HEK293 (cell line): Measurements from ENCODE around the gene PPP2R3A.
"Not testable (repeated sequence)": the region's sequence is repeated elsewhere in the genome, so short reads cannot be mapped to it uniquely, and the experiment has no call there.

Experiments used
- CTCF ChIA-PET: fragments of 350-600 bp; formaldehyde crosslinking; extraction: SDS; loops from one replicate; lab custom pipeline; 2021; ENCODE audit warnings: antibody characterized with exemption; lab: Yijun Ruan, JAX
- POLR2A ChIA-PET: fragments of 300-600 bp; formaldehyde crosslinking; extraction: SDS; loops from one replicate; lab custom pipeline; 2020; ENCODE audit warnings: antibody characterized with exemption, inconsistent platforms; lab: Yijun Ruan, JAX
- H3K27ac ChIP-seq: fragments of 200-500 bp; sonication (Bioruptor generic); 2 replicates; pipeline ENCODE4 v1.5.1; 2014; ENCODE audit warnings: low read depth, low read length, control low read depth, inconsistent platforms; ENCODE audit errors: extremely low read depth
- H3K36me3 ChIP-seq, 2 experiments: fragments of 200-500 bp in 1 of 2; sonication (Bioruptor generic) in 1 of 2; 1 replicate in 1 of 2; 2 replicates in 1 of 2; pipeline ENCODE4 v1.5.1; 2014 to 2017; ENCODE audit warnings: inconsistent platforms in 2 of 2, low read length in 2 of 2; ENCODE audit not compliant: control insufficient read depth in 2 of 2, insufficient read depth in 1 of 2
- H3K4me1 ChIP-seq: fragments of 200-500 bp; sonication (Bioruptor generic); 2 replicates; pipeline ENCODE4 v1.5.1; 2014; ENCODE audit warnings: mild to moderate bottlenecking, low read length, inconsistent platforms; ENCODE audit not compliant: control insufficient read depth, insufficient read depth
- H3K4me3 ChIP-seq: 2 replicates; pipeline ENCODE4 v1.5.1; 2011; ENCODE audit warnings: low read depth, mild to moderate bottlenecking, control low read depth, low read length, moderate library complexity
- H3K9me3 ChIP-seq: fragments of 200-500 bp; sonication (Bioruptor generic); 2 replicates; pipeline ENCODE4 v1.5.1; 2014; ENCODE audit warnings: low read depth, low read length, inconsistent platforms; ENCODE audit not compliant: control insufficient read depth, insufficient read depth
- BCL6B ChIP-seq: fragments of 450-650 bp; formaldehyde crosslinking; IDR thresholded peaks from 2 replicates; pipeline ENCODE4 v1.5.1; 2017; ENCODE audit warnings: missing biosample characterization, missing genetic modification characterization
- EGR2 ChIP-seq: fragments of 450-650 bp; formaldehyde crosslinking; IDR thresholded peaks from 2 replicates; pipeline ENCODE4 v1.5.1; 2016; ENCODE audit warnings: low read depth, missing biosample characterization, missing genetic modification characterization
- GLIS1 ChIP-seq: fragments of 450-650 bp; formaldehyde crosslinking; IDR thresholded peaks from 2 replicates; pipeline ENCODE4 v1.5.1; 2016; ENCODE audit warnings: missing biosample characterization, missing genetic modification characterization
- KLF1 ChIP-seq: fragments of 450-650 bp; formaldehyde crosslinking; IDR thresholded peaks from 2 replicates; pipeline ENCODE4 v1.5.1; 2016; ENCODE audit warnings: missing biosample characterization, missing genetic modification characterization
- KLF16 ChIP-seq: fragments of 450-650 bp; formaldehyde crosslinking; IDR thresholded peaks from 2 replicates; pipeline ENCODE4 v1.5.1; 2017; ENCODE audit warnings: missing biosample characterization, missing genetic modification characterization
- PRDM6 ChIP-seq: fragments of 450-650 bp; formaldehyde crosslinking; IDR thresholded peaks from 2 replicates; pipeline ENCODE4 v1.5.1; 2017; ENCODE audit warnings: missing biosample characterization, missing genetic modification characterization
- SP3 ChIP-seq: fragments of 450-650 bp; formaldehyde crosslinking; IDR thresholded peaks from 2 replicates; pipeline ENCODE4 v1.5.1; 2016; ENCODE audit warnings: missing biosample characterization, missing genetic modification characterization
- ZBTB1 ChIP-seq: fragments of 450-650 bp; formaldehyde crosslinking; IDR thresholded peaks from 2 replicates; pipeline ENCODE4 v1.5.1; 2016; ENCODE audit warnings: missing biosample characterization, missing genetic modification characterization
- ZFHX2 ChIP-seq: fragments of 450-650 bp; formaldehyde crosslinking; conservative IDR thresholded peaks from 2 replicates; pipeline ENCODE4 v1.5.1; 2016; ENCODE audit warnings: missing biosample characterization, missing genetic modification characterization
- ZNF121 ChIP-seq: fragments of 450-650 bp; formaldehyde crosslinking; IDR thresholded peaks from 2 replicates; pipeline ENCODE4 v1.5.1; 2016; ENCODE audit warnings: missing biosample characterization, missing genetic modification characterization
- ZNF133 ChIP-seq: fragments of 450-650 bp; formaldehyde crosslinking; IDR thresholded peaks from 2 replicates; pipeline ENCODE4 v1.5.1; 2016; ENCODE audit warnings: missing biosample characterization, missing genetic modification characterization
- ZNF335 ChIP-seq: fragments of 450-650 bp; formaldehyde crosslinking; conservative IDR thresholded peaks from 2 replicates; pipeline ENCODE4 v1.5.1; 2016; ENCODE audit warnings: missing biosample characterization, missing genetic modification characterization
- ZNF501 ChIP-seq: fragments of 450-650 bp; formaldehyde crosslinking; IDR thresholded peaks from 2 replicates; pipeline ENCODE4 v1.5.1; 2016; ENCODE audit warnings: missing biosample characterization, missing genetic modification characterization
- TF ChIP-seq, protein P1 (sequence below): fragments of 450-650 bp; formaldehyde crosslinking; IDR thresholded peaks from 2 replicates; pipeline ENCODE4 v1.5.1; 2016; ENCODE audit warnings: missing biosample characterization, missing genetic modification characterization

Gene PPP2R3A

GRCh38 chr3:136192195-136192594, 226.7 kb downstream of the PPP2R3A start:
- CTCF ChIA-PET, H3K36me3 ChIP-seq, H3K4me1 ChIP-seq, H3K27ac ChIP-seq, H3K9me3 ChIP-seq: not testable (repeated sequence)
- TF ChIP-seq ZNF121 (tag by site-specific recombination) = peak; percentile 95
- 0 out of 2 replicates have a peak, but pooled peaks have one; percentile 22 for TF ChIP-seq EGR2 (tag by site-specific recombination)
- TF ChIP-seq, protein P1, sequence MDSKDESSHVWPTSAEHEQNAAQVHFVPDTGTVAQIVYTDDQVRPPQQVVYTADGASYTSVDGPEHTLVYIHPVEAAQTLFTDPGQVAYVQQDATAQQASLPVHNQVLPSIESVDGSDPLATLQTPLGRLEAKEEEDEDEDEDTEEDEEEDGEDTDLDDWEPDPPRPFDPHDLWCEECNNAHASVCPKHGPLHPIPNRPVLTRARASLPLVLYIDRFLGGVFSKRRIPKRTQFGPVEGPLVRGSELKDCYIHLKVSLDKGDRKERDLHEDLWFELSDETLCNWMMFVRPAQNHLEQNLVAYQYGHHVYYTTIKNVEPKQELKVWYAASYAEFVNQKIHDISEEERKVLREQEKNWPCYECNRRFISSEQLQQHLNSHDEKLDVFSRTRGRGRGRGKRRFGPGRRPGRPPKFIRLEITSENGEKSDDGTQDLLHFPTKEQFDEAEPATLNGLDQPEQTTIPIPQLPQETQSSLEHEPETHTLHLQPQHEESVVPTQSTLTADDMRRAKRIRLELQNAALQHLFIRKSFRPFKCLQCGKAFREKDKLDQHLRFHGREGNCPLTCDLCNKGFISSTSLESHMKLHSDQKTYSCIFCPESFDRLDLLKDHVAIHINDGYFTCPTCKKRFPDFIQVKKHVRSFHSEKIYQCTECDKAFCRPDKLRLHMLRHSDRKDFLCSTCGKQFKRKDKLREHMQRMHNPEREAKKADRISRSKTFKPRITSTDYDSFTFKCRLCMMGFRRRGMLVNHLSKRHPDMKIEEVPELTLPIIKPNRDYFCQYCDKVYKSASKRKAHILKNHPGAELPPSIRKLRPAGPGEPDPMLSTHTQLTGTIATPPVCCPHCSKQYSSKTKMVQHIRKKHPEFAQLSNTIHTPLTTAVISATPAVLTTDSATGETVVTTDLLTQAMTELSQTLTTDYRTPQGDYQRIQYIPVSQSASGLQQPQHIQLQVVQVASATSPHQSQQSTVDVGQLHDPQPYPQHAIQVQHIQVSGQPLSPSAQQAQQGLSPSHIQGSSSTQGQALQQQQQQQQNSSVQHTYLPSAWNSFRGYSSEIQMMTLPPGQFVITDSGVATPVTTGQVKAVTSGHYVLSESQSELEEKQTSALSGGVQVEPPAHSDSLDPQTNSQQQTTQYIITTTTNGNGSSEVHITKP (tag by site-specific recombination) = peak; percentile 18; the same call in 1 of the 2 replicates
- TF ChIP-seq KLF16 (tag by site-specific recombination) = 0 out of 2 replicates have a peak, but pooled peaks have one; percentile 35
- TF ChIP-seq GLIS1 = peak; percentile 86
- 0 out of 2 replicates have a peak, but pooled peaks have one; percentile 17 for TF ChIP-seq SP3 (tag by site-specific recombination)
- TF ChIP-seq ZFHX2 (tag by site-specific recombination) = peak; percentile 45
- TF ChIP-seq KLF1 = peak; percentile 89
- POLR2A ChIA-PET = interaction anchor here (0.6 to 1.7 kb wide), 2 partner anchors 50 to 555 kb away, joined by 3 to 4 read pairs; no protein-coding TSS in a partner anchor
- H3K4me3 ChIP-seq = peak overlapping the region; percentile 83

DNA sequence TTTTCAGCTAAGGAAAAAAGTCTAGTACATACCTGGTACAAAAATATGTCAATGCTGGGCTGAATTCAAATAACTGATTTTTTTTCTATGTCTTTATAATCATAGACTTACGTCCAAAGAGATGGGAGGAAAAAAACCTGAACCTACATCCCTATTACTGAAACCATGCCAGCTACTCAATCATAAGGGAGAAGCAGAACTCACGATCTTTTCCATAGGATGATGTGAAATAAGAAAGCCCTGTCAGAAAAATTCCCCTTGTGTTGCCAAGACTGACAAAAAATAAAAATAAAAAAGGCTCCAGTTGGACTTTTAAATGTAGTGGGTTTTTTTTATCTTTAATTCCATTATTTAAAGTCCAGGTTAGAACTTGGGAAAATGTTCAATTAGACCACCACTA, 227.3 kb downstream of the PPP2R3A start:
- H3K4me1 ChIP-seq = peaks cover 6% of the 10 kb centered on the region; the same call in 1 of the 2 replicates
- POLR2A ChIA-PET = interaction anchor here (0.5 to 1.7 kb wide), 3 partner anchors 50 to 309 kb away, joined by 4 to 6 read pairs (median 4); no protein-coding TSS in a partner anchor
- TF ChIP-seq PRDM6 (tag by site-specific recombination) (0 out of 2 replicates have a peak, but pooled peaks have one; percentile 29), ZNF133 (tag by site-specific recombination) (no peak), ZBTB1 (no peak), ZNF335 (tag by site-specific recombination) (no peak), ZNF501 (no peak), BCL6B (no peak)
- no peak overlapping the region for H3K27ac ChIP-seq
- H3K36me3 ChIP-seq = peaks cover 0 to 9% of the 10 kb centered on the region in 2 experiments; a peak in 1 of 3 replicates
- CTCF ChIA-PET = interaction anchor here (0.6 kb wide), 1 partner anchor 158 kb away, joined by 3 read pairs; no protein-coding TSS in a partner anchor
- H3K9me3 ChIP-seq = no peaks in the 10 kb centered on the region
- H3K4me3 ChIP-seq = peak overlapping the region; percentile 83
